ENCODE data around the gene DUSP15. TPM values are rescaled to one million over a fixed set of nuclear protein-coding genes. Genes with fewer than 3 reads are reported as not detected.

The DUSP15 gene
- total RNA-seq, 4 donors from 2014 or later: 0.84 to 3.7 (median 0.96) TPM; not detected in 1

GRCh38 chr20:31861135-31861384 is 9.3 kb downstream of the DUSP15 start:
- TF ChIP-seq CTCF (IDR thresholded peaks at IDR 0.05): no peak
- DNase-seq (ENCODE audit: low spot score) (no peak), ATAC-seq (ENCODE audit: low FRiP score) (no peak)

GRCh38 chr20:31860390-31861134 is 9.8 kb downstream of the DUSP15 start:
- DNase-seq (ENCODE audit: low spot score) (no peak), ATAC-seq (ENCODE audit: low FRiP score) (peak; percentile 79)
- no peak for TF ChIP-seq CTCF (IDR thresholded peaks at IDR 0.05)

- ATAC-seq (ENCODE audit: low FRiP score): no peak
- no peak for DNase-seq (ENCODE audit: low spot score)
- no peak for TF ChIP-seq CTCF (IDR thresholded peaks at IDR 0.05)
These were observed 10.3 kb downstream of the DUSP15 start for GRCh38 chr20:31859998-31860380.

- no peak for TF ChIP-seq CTCF (IDR thresholded peaks at IDR 0.05)
- ATAC-seq (ENCODE audit: low FRiP score): no peak
- no peak for DNase-seq (ENCODE audit: low spot score)
These were observed 10.9 kb downstream of the DUSP15 start for GRCh38 chr20:31859266-31859997.

- TF ChIP-seq CTCF (IDR thresholded peaks at IDR 0.05): no peak
- ATAC-seq (ENCODE audit: low FRiP score): no peak
- no peak for DNase-seq (ENCODE audit: low spot score)
These were observed 11.6 kb downstream of the DUSP15 start for GRCh38 chr20:31858760-31859083.

GRCh38 chr20:31857861-31858759 is 12.2 kb downstream of the DUSP15 start:
- no peak for ATAC-seq (ENCODE audit: low FRiP score)
- no peak for TF ChIP-seq CTCF (IDR thresholded peaks at IDR 0.05)
- DNase-seq (ENCODE audit: low spot score): peak; percentile 13
